Endothelial cell of umbilical vein (primary cell): ENCODE measurements around the gene EFHC2. TPM values are rescaled to one million over a fixed set of nuclear protein-coding genes. Genes with fewer than 3 reads are reported as not detected.

Experiments
- BruUV-seq: library from RNA; stranded (reverse); fragments of 400-500 nt; replicated peaks from 2 replicates; lab custom pipeline; 2021; lab: Mats Ljungman, UMichigan
- CTCF ChIA-PET: fragments of 300-600, 350-600 bp; sonication (Branson Sonifier 250); formaldehyde crosslinking; loops from one replicate; lab custom pipeline; 2021; ENCODE audit warnings: antibody characterized with exemption, inconsistent platforms; lab: Charles Lee
- POLR2A ChIA-PET: fragments of 300-600, 350-600 bp; sonication (Branson Sonifier 250); formaldehyde crosslinking; loops from one replicate; lab custom pipeline; 2021; ENCODE audit warnings: antibody characterized with exemption, inconsistent platforms; lab: Charles Lee
- DNase-seq: peaks from one replicate; pipeline ENCODE4 v3.0.0-alpha.2; 2011; ENCODE audit warnings: low read depth, low spot score
- FAIRE-seq: peaks from 2 replicates; lab custom pipeline; 2011; peaks lifted over from hg19 to GRCh38; lab: Jason Lieb, UNC
- H2AFZ ChIP-seq: 2 replicates; pipeline ENCODE4 v1.6.0; 2012; ENCODE audit warnings: low read depth, low read length, control low read depth, inconsistent platforms
- H3K27ac ChIP-seq: 2 replicates; pipeline ENCODE4 v1.5.1; 2011; ENCODE audit warnings: low read depth, mild to moderate bottlenecking, control low read depth, low read length, moderate library complexity; ENCODE audit not compliant: insufficient read depth
- H3K27me3 ChIP-seq, 2 experiments: 2 replicates each; pipeline versions ENCODE4 v1.6.0 to v1.6.1; 2011; ENCODE audit warnings: low read length in 2 of 2, mixed read lengths in 1 of 2; ENCODE audit not compliant: control insufficient read depth in 2 of 2, insufficient read depth in 2 of 2
- H3K36me3 ChIP-seq, 2 experiments: 2 replicates in 1 of 2; 3 replicates in 1 of 2; pipeline ENCODE4 v1.5.1; 2011; ENCODE audit warnings: low read length in 2 of 2, mild to moderate bottlenecking in 1 of 2, moderate library complexity in 1 of 2; ENCODE audit not compliant: control insufficient read depth in 2 of 2, insufficient read depth in 2 of 2; ENCODE audit errors: extremely low read depth in 1 of 2
- H3K4me1 ChIP-seq: 3 replicates; pipeline ENCODE4 v1.5.1; 2011; ENCODE audit warnings: mild to moderate bottlenecking, low read length; ENCODE audit not compliant: control insufficient read depth, insufficient read depth; ENCODE audit errors: extremely low read depth
- H3K4me2 ChIP-seq: 2 replicates; pipeline ENCODE4 v1.6.1; 2011; ENCODE audit warnings: low read length, control low read depth, mixed read lengths; ENCODE audit not compliant: insufficient read depth
- H3K4me3 ChIP-seq, 3 experiments: fragments of 200-600 bp in 1 of 3; sonication (generic), shearing (Covaris generic) in 1 of 3; replicated peaks in 1 of 3; 2 replicates each; pipeline ENCODE4 v1.5.1; 2011 to 2016; ENCODE audit warnings: control low read depth in 3 of 3, low read length in 3 of 3, mild to moderate bottlenecking in 2 of 3, inconsistent platforms in 1 of 3, low read depth in 1 of 3, moderate library complexity in 1 of 3; ENCODE audit not compliant: insufficient read depth in 1 of 3
- H3K79me2 ChIP-seq: 2 replicates; pipeline ENCODE4 v1.6.0; 2012; ENCODE audit warnings: low read length, inconsistent platforms; ENCODE audit not compliant: control insufficient read depth, insufficient read depth
- H3K9ac ChIP-seq: replicated peaks from 2 replicates; pipeline ENCODE3; 2011; ENCODE audit warnings: low read length, control low read depth; ENCODE audit not compliant: insufficient read depth; ENCODE audit errors: extremely low read depth
- H3K9me1 ChIP-seq: replicated peaks from 3 replicates; pipeline ENCODE4 v1.6.0; 2011; ENCODE audit warnings: mild to moderate bottlenecking, low read length; ENCODE audit not compliant: control insufficient read depth, insufficient read depth; ENCODE audit errors: extremely low read depth
- H3K9me3 ChIP-seq: replicated peaks from 2 replicates; pipeline ENCODE4 v1.5.1; 2012; ENCODE audit warnings: low read length, inconsistent platforms; ENCODE audit not compliant: control insufficient read depth, insufficient read depth
- H4K20me1 ChIP-seq: replicated peaks from 2 replicates; pipeline ENCODE3; 2011; ENCODE audit warnings: mild to moderate bottlenecking, low read length; ENCODE audit not compliant: control insufficient read depth, insufficient read depth; ENCODE audit errors: extremely low read depth
- EZH2 ChIP-seq: IDR thresholded peaks from 2 replicates; pipeline ENCODE4 v1.6.1; 2012; ENCODE audit warnings: borderline replicate concordance, low read depth, mild to moderate bottlenecking, moderate library complexity, low read length, inconsistent platforms; ENCODE audit not compliant: severe bottlenecking
- FOS ChIP-seq: IDR thresholded peaks from 2 replicates; pipeline ENCODE4 v1.6.1; 2011; ENCODE audit warnings: mild to moderate bottlenecking, low read length, moderate library complexity, borderline replicate concordance; ENCODE audit not compliant: insufficient read depth
- MAX ChIP-seq: IDR thresholded peaks from 2 replicates; pipeline ENCODE4 v1.6.1; 2011; ENCODE audit not compliant: insufficient read depth, insufficient read length
- POLR2A ChIP-seq: IDR thresholded peaks from 2 replicates; pipeline ENCODE4 v1.6.1; 2012; ENCODE audit warnings: low read depth, mild to moderate bottlenecking, control low read depth, low read length
- POLR2AphosphoS5 ChIP-seq: IDR thresholded peaks from 2 replicates; pipeline ENCODE4 v1.6.1; 2012; ENCODE audit warnings: low read depth, mild to moderate bottlenecking, control low read depth, low read length, moderate library complexity; ENCODE audit not compliant: insufficient read depth
- dilution Hi-C: fragments of 300-500 bp; cut with MboI; formaldehyde crosslinking; loops from one replicate; pipeline ENCODE4 v1.15.0; 2019; ENCODE audit warnings: low sequenced_read_pairs; ENCODE audit not compliant: extremely low pct_ligation_motif_present
- intact Hi-C: fragments of 100-400 bp; cut with micrococcal nuclease; formaldehyde crosslinking; loops from one replicate; pipeline ENCODE4 v1.10.0; 2022
- polyA plus RNA-seq, 4 experiments: library from polyadenylated mRNA; depleted of rRNA in 3 of 4; stranded (reverse) in 3 of 4; unstranded in 1 of 4; fragments of >200 nt; gene quantifications; 2 replicates each; pipeline versions ENCODE4 v1.2.1 to v1.2.3, GENCODE V29; 2011 to 2012; ENCODE audit warnings: missing spikeins in 1 of 4
- total RNA-seq: library from RNA; stranded (reverse); gene quantifications from 2 replicates; pipeline ENCODE4 v1.2.3, GENCODE V29; 2021

The EFHC2 gene
- total and polyA plus RNA-seq, 2 donors (not counting 3 experiments of a cell fraction or from before 2014, with no cell fraction given): not detected

DNA sequence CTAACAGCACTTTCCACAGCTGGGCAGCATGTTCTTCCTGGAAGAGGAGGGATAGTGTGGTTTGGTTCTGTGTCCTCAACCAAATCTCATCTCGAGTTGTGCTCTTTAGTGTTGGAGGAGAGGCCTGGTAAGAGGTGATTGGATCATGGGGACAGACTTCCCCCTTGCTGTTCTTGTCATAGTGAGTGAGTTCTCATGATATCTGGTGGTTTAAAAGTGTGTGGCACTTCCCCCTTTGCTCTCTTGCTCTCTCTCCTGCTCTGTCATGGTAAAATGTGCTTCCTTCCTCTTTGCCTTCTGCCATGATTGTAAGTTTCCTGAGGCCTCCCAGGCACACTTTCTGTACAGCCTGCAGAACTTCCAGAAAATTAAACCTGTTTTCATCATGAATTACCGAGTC, 236.6 kb downstream of the EFHC2 start:
- TF ChIP-seq MAX (no peak), EZH2 (no peak), FOS (no peak), POLR2AphosphoS5 (no peak), POLR2A (no peak)
- BruUV-seq: no TSS peak
- Histone ChIP-seq H2AFZ (no peak overlapping the region), H3K79me2 (no peaks in the 10 kb centered on the region), H3K4me1 (no peaks in the 10 kb centered on the region), H3K36me3 (no peaks in the 10 kb centered on the region), H3K9ac (no peak overlapping the region), H4K20me1 (no peaks in the 10 kb centered on the region), H3K9me3 (no peaks in the 10 kb centered on the region), H3K9me1 (no peaks in the 10 kb centered on the region), H3K4me3 (no peak overlapping the region), H3K27ac (no peak overlapping the region), H3K4me2 (no peak overlapping the region), H3K27me3 (no peaks in the 10 kb centered on the region)
- POLR2A ChIA-PET: no interaction called here
- no peak for FAIRE-seq
- DNase-seq: no peak
- CTCF ChIA-PET: no interaction called here
- dilution Hi-C loops (no loop called here), intact Hi-C loops (no loop called here)

- Histone ChIP-seq H3K9me3 (no peaks in the 10 kb centered on the region), H3K36me3 (no peaks in the 10 kb centered on the region), H3K9ac (no peak overlapping the region), H2AFZ (no peak overlapping the region), H3K4me1 (no peaks in the 10 kb centered on the region), H3K79me2 (no peaks in the 10 kb centered on the region), H3K27ac (no peak overlapping the region), H3K4me2 (no peak overlapping the region), H3K9me1 (no peaks in the 10 kb centered on the region), H3K4me3 (no peak overlapping the region), H3K27me3 (no peaks in the 10 kb centered on the region), H4K20me1 (no peaks in the 10 kb centered on the region)
- TF ChIP-seq MAX (no peak), POLR2A (no peak), EZH2 (no peak)
- BruUV-seq: no TSS peak
- intact Hi-C loops: no loop called here
- DNase-seq (no peak), FAIRE-seq (no peak)
- POLR2A ChIA-PET: no interaction called here
- dilution Hi-C loops: no loop called here
- CTCF ChIA-PET: no interaction called here
These were observed 238.1 kb downstream of the EFHC2 start for GRCh38 chrX:44105228-44105913.
